Kidney (tissue), 14 donors: Measurements from ENCODE around the gene ITPKB. TPM values are rescaled to one million over a fixed set of nuclear protein-coding genes. Genes with fewer than 3 reads are reported as not detected.

ENCODE experiments used
- DNase-seq, 5 donors: peaks; one replicate each; pipeline ENCODE4 v3.0.0-alpha.2; 2013 to 2020
- FAIRE-seq: peaks from 2 replicates; lab custom pipeline; 2012; peaks lifted over from hg19 to GRCh38; lab: Jason Lieb, UNC
- H3K27ac ChIP-seq, 2 donors: one replicate each; pipeline ENCODE4 v1.7.0; 2013; ENCODE audit warnings: low read depth in 2 of 2, low read length in 2 of 2, inconsistent platforms in 1 of 2
- H3K27me3 ChIP-seq: one replicate; pipeline ENCODE4 v1.7.1; 2013; ENCODE audit warnings: low read length, inconsistent platforms; ENCODE audit not compliant: control insufficient read depth, insufficient read depth
- H3K36me3 ChIP-seq, 3 donors: one replicate each; pipeline versions ENCODE4 v1.7.0 to v1.7.1; 2013; ENCODE audit warnings: low read length in 3 of 3, control low read depth in 1 of 3, inconsistent platforms in 1 of 3; ENCODE audit not compliant: insufficient read depth in 3 of 3, control insufficient read depth in 2 of 3
- H3K4me1 ChIP-seq, 3 donors: one replicate each; pipeline versions ENCODE4 v1.7.0 to v1.7.1; 2013; ENCODE audit warnings: low read length in 3 of 3, inconsistent platforms in 1 of 3, low read depth in 1 of 3; ENCODE audit not compliant: control insufficient read depth in 2 of 3, insufficient read depth in 2 of 3
- H3K4me3 ChIP-seq, 3 donors: one replicate each; pipeline versions ENCODE4 v1.7.0 to v1.8.1; 2013; ENCODE audit warnings: low read length in 3 of 3, control low read depth in 1 of 3, inconsistent platforms in 1 of 3
- H3K9ac ChIP-seq, 3 donors: one replicate each; pipeline versions ENCODE4 v1.7.0 to v1.7.1; 2013; ENCODE audit warnings: low read length in 3 of 3, control low read depth in 1 of 3, inconsistent platforms in 1 of 3
- H3K9me3 ChIP-seq, 3 donors: one replicate each; pipeline versions ENCODE4 v1.7.0 to v1.7.1; 2013; ENCODE audit warnings: low read length in 3 of 3, control low read depth in 1 of 3, inconsistent platforms in 1 of 3; ENCODE audit not compliant: control insufficient read depth in 2 of 3, insufficient read depth in 1 of 3
- intact Hi-C: fragments of 100-400 bp; cut with DNase I; formaldehyde crosslinking; loops from one replicate; pipeline ENCODE4 v1.11.1; 2022
- polyA plus RNA-seq: library from polyadenylated mRNA; stranded (reverse); fragments of 350-450 nt; fragmentation: Illumina TruSeq; extraction: RNeasy Lipid Tissue Mini Kit (QIAGEN cat#74804); gene quantifications from one replicate; pipeline ENCODE4 v1.2.3, GENCODE V29; 2014; ENCODE audit warnings: low read depth, low replicate concordance; ENCODE audit not compliant: insufficient read depth
- total RNA-seq: library from RNA; stranded (reverse); fragmentation: NEBNext Ultra II Directional; extraction: Animal tissue kit (Norgen Biotek cat#: 25700); gene quantifications from one replicate; pipeline ENCODE4 v1.2.1, GENCODE V29; 2021
- TF ChIP-seq, protein P1 (sequence below): IDR thresholded peaks from 3 replicates; pipeline ENCODE4 v1.5.1; 2012; ENCODE audit warnings: mild to moderate bottlenecking, moderate library complexity, borderline replicate concordance; ENCODE audit not compliant: insufficient read depth; ENCODE audit errors: extremely low read depth
- donor health status: control.
- donor health status: control.
- donor health status: control.
- donor health status: control.
- donor health status: control.
- donor health status: DM: yes; HTN: yes; CAD: no.
- donor health status: Normal renal cell carcinoma (clear cell type).

Gene ITPKB
- total and polyA plus RNA-seq, 2 donors from 2014 or later = 20.2 to 39.3 TPM

DNA sequence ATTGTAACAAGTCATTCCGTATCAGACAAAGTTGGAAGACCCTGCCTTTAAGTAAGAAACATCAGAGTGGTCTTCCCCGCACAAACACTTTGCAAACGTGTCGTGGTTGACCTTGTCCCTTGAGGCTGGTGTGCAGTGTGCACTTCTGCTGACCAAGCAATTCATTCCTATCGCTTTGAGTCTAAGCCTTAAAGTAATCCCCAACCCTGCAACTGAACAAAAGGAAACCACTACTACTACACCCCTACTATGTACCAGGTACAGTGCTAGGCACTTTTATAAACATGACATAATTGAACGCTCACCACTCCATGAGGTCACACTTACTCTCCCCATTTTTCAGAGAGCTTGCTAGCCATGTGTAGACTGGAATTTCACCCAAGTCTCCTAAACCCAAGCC lies 10.6 kb downstream of the ITPKB start:
- Histone ChIP-seq H3K4me3 (no peak overlapping the region), H3K27me3 (no peaks in the 10 kb centered on the region), H3K9me3 (no peaks in the 10 kb centered on the region), H3K36me3 (peaks cover 0 to 2% (median 0%) of the 10 kb centered on the region in 3 donors), H3K27ac (peak overlapping the region; percentile 19 to 48), H3K9ac (no peak overlapping the region), H3K4me1 (peaks cover 9 to 33% (median 20%) of the 10 kb centered on the region in 3 donors)
- no peak for FAIRE-seq
- intact Hi-C loops = no loop called here
- TF ChIP-seq, protein P1, sequence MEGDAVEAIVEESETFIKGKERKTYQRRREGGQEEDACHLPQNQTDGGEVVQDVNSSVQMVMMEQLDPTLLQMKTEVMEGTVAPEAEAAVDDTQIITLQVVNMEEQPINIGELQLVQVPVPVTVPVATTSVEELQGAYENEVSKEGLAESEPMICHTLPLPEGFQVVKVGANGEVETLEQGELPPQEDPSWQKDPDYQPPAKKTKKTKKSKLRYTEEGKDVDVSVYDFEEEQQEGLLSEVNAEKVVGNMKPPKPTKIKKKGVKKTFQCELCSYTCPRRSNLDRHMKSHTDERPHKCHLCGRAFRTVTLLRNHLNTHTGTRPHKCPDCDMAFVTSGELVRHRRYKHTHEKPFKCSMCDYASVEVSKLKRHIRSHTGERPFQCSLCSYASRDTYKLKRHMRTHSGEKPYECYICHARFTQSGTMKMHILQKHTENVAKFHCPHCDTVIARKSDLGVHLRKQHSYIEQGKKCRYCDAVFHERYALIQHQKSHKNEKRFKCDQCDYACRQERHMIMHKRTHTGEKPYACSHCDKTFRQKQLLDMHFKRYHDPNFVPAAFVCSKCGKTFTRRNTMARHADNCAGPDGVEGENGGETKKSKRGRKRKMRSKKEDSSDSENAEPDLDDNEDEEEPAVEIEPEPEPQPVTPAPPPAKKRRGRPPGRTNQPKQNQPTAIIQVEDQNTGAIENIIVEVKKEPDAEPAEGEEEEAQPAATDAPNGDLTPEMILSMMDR = no peak
- DNase-seq = no peak

DNA sequence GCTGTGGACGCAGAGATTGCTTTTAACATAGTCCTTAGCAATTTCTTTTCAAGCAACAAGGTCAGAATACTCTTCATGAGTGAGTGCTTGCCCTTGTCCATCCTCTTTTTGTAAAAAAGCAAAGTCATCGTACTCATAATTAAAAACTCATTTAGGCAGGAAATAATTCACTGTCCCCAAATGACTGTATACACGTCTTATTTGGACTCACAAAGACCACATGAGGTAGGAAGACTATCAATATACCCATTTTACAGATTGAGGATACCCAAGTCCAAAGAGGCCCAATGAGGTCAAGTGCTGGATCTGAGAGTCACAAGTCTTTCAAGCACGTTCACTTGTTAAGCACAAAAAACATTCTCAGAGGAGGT lies 13.2 kb downstream of the ITPKB start:
- DNase-seq = no peak
- H3K27me3 ChIP-seq = no peaks in the 10 kb centered on the region
- TF ChIP-seq, protein P1 = no peak
- no peaks in the 10 kb centered on the region for H3K9me3 ChIP-seq
- H3K36me3 ChIP-seq = no peaks in the 10 kb centered on the region
- H3K27ac ChIP-seq = peak overlapping the region in 1 of 2 donors; percentile 55
- intact Hi-C loops = no loop called here
- H3K4me3 ChIP-seq = no peak overlapping the region
- peaks cover 11 to 35% (median 30%) of the 10 kb centered on the region in 3 donors for H3K4me1 ChIP-seq
- no peak overlapping the region for H3K9ac ChIP-seq
- no peak for FAIRE-seq

GRCh38 chr1:226723657-226724532 lies 15.2 kb downstream of the ITPKB start:
- Histone ChIP-seq H3K36me3 (no peaks in the 10 kb centered on the region), H3K27ac (peak overlapping the region; percentile 12 to 66), H3K9ac (peak overlapping the region in 1 of 3 donors; percentile 35), H3K9me3 (no peaks in the 10 kb centered on the region), H3K27me3 (no peaks in the 10 kb centered on the region), H3K4me1 (peaks cover 11 to 39% (median 30%) of the 10 kb centered on the region in 3 donors), H3K4me3 (no peak overlapping the region)
- intact Hi-C loops = no loop called here
- TF ChIP-seq, protein P1 = no peak
- FAIRE-seq (no peak), DNase-seq (peak in 4 of 5 donors; percentile 85 to 93 (median 90))
